OCI-LY7 (cell line): Measurements from ENCODE around the gene DBI. TPM values are rescaled to one million over a fixed set of nuclear protein-coding genes. Genes with fewer than 3 reads are reported as not detected.

Experiments
- BruUV-seq: library from RNA; stranded (reverse); fragments of 400-500 nt; replicated peaks from 2 replicates; lab custom pipeline; 2021; lab: Mats Ljungman, UMichigan
- CTCF ChIA-PET: fragments of 300-600 bp; sonication (Branson Sonifier 250); formaldehyde crosslinking; loops from one replicate; lab custom pipeline; 2022; ENCODE audit warnings: antibody characterized with exemption; ENCODE audit not compliant: unreplicated experiment; lab: Charles Lee
- POLR2A ChIA-PET: fragments of 300-600 bp; sonication (Branson Sonifier 250); formaldehyde crosslinking; loops from one replicate; lab custom pipeline; 2022; ENCODE audit warnings: antibody characterized with exemption; lab: Charles Lee
- DNase-seq: peaks from one replicate; pipeline ENCODE4 v3.0.0-alpha.2; 2015; ENCODE audit warnings: low spot score
- H2AFZ ChIP-seq: fragments of 200-600 bp; sonication (generic), shearing (Covaris generic); 2 replicates; pipeline ENCODE4 v1.6.1; 2014; ENCODE audit warnings: mild to moderate bottlenecking, antibody characterized with exemption, low read length, moderate library complexity
- H3K27ac ChIP-seq: fragments of 200-600 bp; sonication (generic); 2 replicates; pipeline ENCODE4 v1.5.1; 2014; ENCODE audit warnings: mixed run types, low read depth, mild to moderate bottlenecking, moderate library complexity, low read length, inconsistent platforms; ENCODE audit not compliant: poor library complexity, severe bottlenecking
- H3K36me3 ChIP-seq: fragments of 200-600 bp; sonication (generic); 2 replicates; pipeline ENCODE4 v1.6.1; 2014; ENCODE audit warnings: mild to moderate bottlenecking, antibody characterized with exemption, low read length, moderate library complexity, mixed read lengths; ENCODE audit not compliant: insufficient read depth
- H3K4me1 ChIP-seq: fragments of 200-600 bp; sonication (generic); 2 replicates; pipeline ENCODE4 v1.5.1; 2014; ENCODE audit warnings: mild to moderate bottlenecking, low read length; ENCODE audit not compliant: insufficient read depth, poor library complexity, severe bottlenecking
- H3K4me2 ChIP-seq: fragments of 200-600 bp; sonication (generic); 2 replicates; pipeline ENCODE4 v1.6.1; 2014; ENCODE audit warnings: mild to moderate bottlenecking, low read length
- H3K4me3 ChIP-seq: fragments of 200-600 bp; sonication (generic); 2 replicates; pipeline ENCODE4 v1.5.1; 2014; ENCODE audit warnings: mild to moderate bottlenecking, low read depth, low read length; ENCODE audit not compliant: poor library complexity, severe bottlenecking
- H3K79me2 ChIP-seq: fragments of 200-600 bp; sonication (generic); 2 replicates; pipeline ENCODE4 v1.6.1; 2016; ENCODE audit warnings: low read depth, mild to moderate bottlenecking, low read length, moderate library complexity, mixed read lengths; ENCODE audit not compliant: insufficient read depth
- H3K9me2 ChIP-seq: fragments of 200-600 bp; sonication (generic); 2 replicates; pipeline ENCODE4 v1.6.1; 2016; ENCODE audit warnings: mild to moderate bottlenecking, low read length, mixed read lengths; ENCODE audit not compliant: insufficient read depth
- H3K9me3 ChIP-seq: fragments of 200-600 bp; sonication (generic); 2 replicates; pipeline ENCODE4 v1.6.1; 2014; ENCODE audit warnings: mild to moderate bottlenecking, mixed run types, low read length, mixed read lengths
- H4K20me1 ChIP-seq: fragments of 200-600 bp; sonication (generic); 2 replicates; pipeline ENCODE4 v1.6.1; 2014; ENCODE audit warnings: mild to moderate bottlenecking, antibody characterized with exemption, low read length, moderate library complexity, mixed read lengths; ENCODE audit not compliant: insufficient read depth
- EZH2phosphoT487 ChIP-seq: fragments of 200-600 bp; sonication (generic); IDR thresholded peaks from 2 replicates; pipeline ENCODE4 v1.6.1; 2018; ENCODE audit warnings: low read depth, borderline replicate concordance, mild to moderate bottlenecking, mixed run types, antibody characterized with exemption, low read length, moderate library complexity, mixed read lengths
- intact Hi-C: fragments of 100-400 bp; cut with micrococcal nuclease; formaldehyde crosslinking; loops from one replicate; pipeline ENCODE4 v1.10.0; 2022; ENCODE audit not compliant: unreplicated experiment
- total RNA-seq, 2 experiments: library from RNA; depleted of rRNA in 1 of 2; stranded (reverse); fragments of >200 nt in 1 of 2; shearing (Covaris generic) in 1 of 2; gene quantifications; 2 replicates each; pipeline ENCODE4 v1.2.3, GENCODE V29; 2014 to 2022
- TF ChIP-seq, protein P1 (sequence below): fragments of 200-600 bp; sonication (generic); conservative IDR thresholded peaks from 2 replicates; pipeline ENCODE4 v1.5.1; 2014; ENCODE audit warnings: mild to moderate bottlenecking, antibody characterized with exemption, low read length, moderate library complexity, mixed read lengths

Gene DBI
- total RNA-seq, 2 experiments from 2014 or later = 293 to 309 TPM

DNA sequence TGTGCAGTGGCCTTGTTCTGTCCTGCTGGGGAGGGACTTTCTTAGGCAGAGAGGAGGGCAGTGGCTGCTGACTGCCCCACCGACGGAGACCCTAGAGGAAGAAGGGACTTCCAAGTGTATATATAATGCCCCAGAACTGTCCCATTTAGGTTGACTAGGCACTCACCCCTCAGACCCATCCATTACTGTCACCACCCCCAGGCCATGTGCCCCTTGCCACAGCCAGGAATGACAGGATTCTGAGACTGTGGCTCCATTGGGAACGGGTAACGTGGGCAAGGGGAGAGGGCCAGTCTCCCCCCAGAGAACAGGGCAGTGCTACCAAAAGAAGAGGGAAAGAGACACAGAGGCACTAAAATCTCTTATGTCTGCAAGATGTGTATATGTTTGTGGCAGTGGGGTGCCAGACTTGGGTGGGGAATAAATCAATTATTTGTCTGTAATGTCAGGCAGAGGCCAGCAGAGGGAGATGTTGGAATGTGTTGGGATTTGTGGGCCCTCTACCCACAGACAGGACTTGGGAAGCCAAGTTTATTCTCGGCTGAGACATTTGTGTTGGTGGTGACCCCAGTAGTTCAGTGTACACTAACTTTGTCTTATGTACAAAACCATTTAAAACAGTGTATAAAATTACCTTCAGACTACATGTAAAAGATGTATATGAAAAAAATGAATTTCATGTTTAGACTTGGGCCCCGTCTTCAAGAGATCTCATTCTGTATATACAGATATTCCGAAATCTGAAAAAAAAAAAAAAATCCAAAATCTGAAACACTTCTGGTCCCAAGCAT is 40.8 kb downstream of the DBI start:
- peak; percentile 73 for DNase-seq
- no TSS peak for BruUV-seq
- Histone ChIP-seq H3K4me2 (no peak overlapping the region), H3K4me1 (peaks cover 21% of the 10 kb centered on the region), H3K79me2 (no peaks in the 10 kb centered on the region), H4K20me1 (no peaks in the 10 kb centered on the region), H3K36me3 (no peaks in the 10 kb centered on the region), H3K9me2 (no peaks in the 10 kb centered on the region), H3K4me3 (no peak overlapping the region), H3K27ac (no peak overlapping the region), H3K9me3 (no peaks in the 10 kb centered on the region), H2AFZ (no peak overlapping the region)
- POLR2A ChIA-PET = interaction anchor here (0.7 kb wide), 1 partner anchor 209 kb away, joined by 3 read pairs; no protein-coding TSS in a partner anchor
- no peak for TF ChIP-seq EZH2phosphoT487
- TF ChIP-seq, protein P1, sequence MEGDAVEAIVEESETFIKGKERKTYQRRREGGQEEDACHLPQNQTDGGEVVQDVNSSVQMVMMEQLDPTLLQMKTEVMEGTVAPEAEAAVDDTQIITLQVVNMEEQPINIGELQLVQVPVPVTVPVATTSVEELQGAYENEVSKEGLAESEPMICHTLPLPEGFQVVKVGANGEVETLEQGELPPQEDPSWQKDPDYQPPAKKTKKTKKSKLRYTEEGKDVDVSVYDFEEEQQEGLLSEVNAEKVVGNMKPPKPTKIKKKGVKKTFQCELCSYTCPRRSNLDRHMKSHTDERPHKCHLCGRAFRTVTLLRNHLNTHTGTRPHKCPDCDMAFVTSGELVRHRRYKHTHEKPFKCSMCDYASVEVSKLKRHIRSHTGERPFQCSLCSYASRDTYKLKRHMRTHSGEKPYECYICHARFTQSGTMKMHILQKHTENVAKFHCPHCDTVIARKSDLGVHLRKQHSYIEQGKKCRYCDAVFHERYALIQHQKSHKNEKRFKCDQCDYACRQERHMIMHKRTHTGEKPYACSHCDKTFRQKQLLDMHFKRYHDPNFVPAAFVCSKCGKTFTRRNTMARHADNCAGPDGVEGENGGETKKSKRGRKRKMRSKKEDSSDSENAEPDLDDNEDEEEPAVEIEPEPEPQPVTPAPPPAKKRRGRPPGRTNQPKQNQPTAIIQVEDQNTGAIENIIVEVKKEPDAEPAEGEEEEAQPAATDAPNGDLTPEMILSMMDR = peak; percentile 85
- intact Hi-C loops = loop anchor here (1.0 to 5.0 kb wide), 3 partner anchors 69 to 255 kb away; no protein-coding TSS in a partner anchor
- CTCF ChIA-PET = no interaction called here

DNA sequence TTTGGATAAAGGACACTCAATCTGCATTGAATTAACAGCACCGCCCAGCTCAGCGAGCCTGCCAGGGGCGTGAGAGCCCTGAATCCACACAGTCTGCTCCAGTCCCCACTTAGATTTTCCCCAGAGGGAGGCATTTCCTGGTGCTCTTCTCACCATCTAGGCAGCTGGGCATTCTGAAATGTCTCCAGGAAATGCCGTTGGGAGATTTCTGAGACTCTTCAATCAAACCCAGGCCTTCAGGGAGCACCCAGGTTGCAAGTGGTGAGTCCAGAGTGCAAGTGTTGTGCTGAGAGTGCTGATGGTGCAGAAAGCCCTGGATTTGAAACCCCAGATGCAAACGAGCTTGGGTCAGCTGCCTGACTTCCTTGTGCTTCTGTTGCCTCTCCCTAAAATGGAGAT is 41.4 kb downstream of the DBI start:
- intact Hi-C loops = loop anchor here (5.0 kb wide), 1 partner anchor 254 kb away; no protein-coding TSS in a partner anchor
- no peak overlapping the region for H3K27ac ChIP-seq
- 0 out of 2 replicates have a peak overlapping the region, but pooled peaks have one; percentile 6 for H2AFZ ChIP-seq
- no peaks in the 10 kb centered on the region for H3K79me2 ChIP-seq
- H3K4me1 ChIP-seq = peaks cover 16% of the 10 kb centered on the region
- no peaks in the 10 kb centered on the region for H3K9me3 ChIP-seq
- no peak for DNase-seq
- TF ChIP-seq EZH2phosphoT487 = no peak
- TF ChIP-seq, protein P1 = no peak
- H3K4me3 ChIP-seq = no peak overlapping the region
- BruUV-seq = no TSS peak
- H3K4me2 ChIP-seq = no peak overlapping the region
- no peaks in the 10 kb centered on the region for H4K20me1 ChIP-seq
- H3K9me2 ChIP-seq = no peaks in the 10 kb centered on the region
- ChIA-PET CTCF (interaction anchor here (0.7 kb wide), 1 partner anchor 174 kb away, joined by 5 read pairs; no protein-coding TSS in a partner anchor), POLR2A (interaction anchor here (0.5 to 0.7 kb wide), 2 partner anchors 101 to 209 kb away, joined by 3 read pairs; no protein-coding TSS in a partner anchor)
- H3K36me3 ChIP-seq = no peaks in the 10 kb centered on the region
